HG03066 (cell line): ENCODE measurements around the gene DIAPH1.
"Not testable (repeated sequence)": the region's sequence is repeated elsewhere in the genome, so short reads cannot be mapped to it uniquely, and the experiment has no call there.

Experiments used
- ATAC-seq: cut with Tn5 transposase; IDR thresholded peaks from one replicate; pipeline ENCODE4 v1.9.1; 2021; ENCODE audit warnings: low read depth; ENCODE audit not compliant: unreplicated experiment

Gene DIAPH1

GRCh38 chr5:141613344-141613743 lies 5.5 kb downstream of the DIAPH1 start:
- ATAC-seq: no peak

- no peak for ATAC-seq
Measured at GRCh38 chr5:141611289-141611688, 7.5 kb downstream of the DIAPH1 start.

- not testable (repeated sequence) for ATAC-seq
Measured at GRCh38 chr5:141609921-141610320, 8.9 kb downstream of the DIAPH1 start.

- no peak for ATAC-seq
Measured at GRCh38 chr5:141609044-141609443, 9.8 kb downstream of the DIAPH1 start.

GRCh38 chr5:141608557-141608956 lies 10.2 kb downstream of the DIAPH1 start:
- ATAC-seq: no peak

- no peak for ATAC-seq
Measured at GRCh38 chr5:141608046-141608445, 10.8 kb downstream of the DIAPH1 start.

GRCh38 chr5:141605523-141606277 lies 13.1 kb downstream of the DIAPH1 start:
- ATAC-seq: peak; percentile 98

GRCh38 chr5:141603923-141604717 lies 14.7 kb downstream of the DIAPH1 start:
- no peak for ATAC-seq

- ATAC-seq: no peak
Measured at GRCh38 chr5:141602606-141603005, 16.2 kb downstream of the DIAPH1 start.

GRCh38 chr5:141598391-141599345 lies 20.1 kb downstream of the DIAPH1 start:
- ATAC-seq: no peak

- no peak for ATAC-seq
Measured at GRCh38 chr5:141597814-141598213, 21.0 kb downstream of the DIAPH1 start.

- no peak for ATAC-seq
Measured at GRCh38 chr5:141597394-141597793, 21.4 kb downstream of the DIAPH1 start.

GRCh38 chr5:141596867-141597266 lies 21.9 kb downstream of the DIAPH1 start:
- no peak for ATAC-seq

- no peak for ATAC-seq
Measured at GRCh38 chr5:141590127-141590526, 28.7 kb downstream of the DIAPH1 start.

GRCh38 chr5:141586246-141586645 lies 32.6 kb downstream of the DIAPH1 start:
- ATAC-seq: no peak

GRCh38 chr5:141585594-141585993 lies 33.2 kb downstream of the DIAPH1 start:
- no peak for ATAC-seq

GRCh38 chr5:141574122-141574510 lies 44.7 kb downstream of the DIAPH1 start:
- no peak for ATAC-seq

- no peak for ATAC-seq
Measured at GRCh38 chr5:141573489-141574121, 45.2 kb downstream of the DIAPH1 start.

- no peak for ATAC-seq
Measured at GRCh38 chr5:141570655-141571054, 48.1 kb downstream of the DIAPH1 start.

- ATAC-seq: no peak
Measured at GRCh38 chr5:141567513-141568117, 51.2 kb downstream of the DIAPH1 start.
